Liver (tissue), 9 donors: ENCODE results near the gene ELL2. TPM values are rescaled to one million over a fixed set of nuclear protein-coding genes. Genes with fewer than 3 reads are reported as not detected.

Experiments
- DNase-seq: peaks from one replicate; pipeline ENCODE4 v3.0.0-alpha.2; 2017; ENCODE audit warnings: low spot score
- H3K27ac ChIP-seq, 2 donors: one replicate each; pipeline ENCODE4 v1.7.0; 2013; ENCODE audit warnings: inconsistent platforms in 2 of 2, low read length in 2 of 2, control low read depth in 1 of 2, low read depth in 1 of 2, mild to moderate bottlenecking in 1 of 2
- H3K27me3 ChIP-seq, 4 donors: one replicate each; pipeline versions ENCODE4 v1.6.1 to v1.7.0; 2013; ENCODE audit warnings: low read length in 3 of 4, inconsistent platforms in 1 of 4, mild to moderate bottlenecking in 1 of 4, moderate library complexity in 1 of 4; ENCODE audit not compliant: control insufficient read depth in 4 of 4, insufficient read depth in 4 of 4
- H3K36me3 ChIP-seq, 4 donors: one replicate each; pipeline versions ENCODE4 v1.6.1 to v1.7.0; 2013; ENCODE audit warnings: low read length in 3 of 4, mild to moderate bottlenecking in 3 of 4, low read depth in 1 of 4, moderate library complexity in 1 of 4; ENCODE audit not compliant: control insufficient read depth in 4 of 4, insufficient read depth in 3 of 4
- H3K4me1 ChIP-seq, 4 donors: one replicate each; pipeline versions ENCODE4 v1.6.1 to v1.7.0; 2013; ENCODE audit warnings: low read length in 3 of 4, mild to moderate bottlenecking in 3 of 4, moderate library complexity in 1 of 4; ENCODE audit not compliant: control insufficient read depth in 4 of 4, insufficient read depth in 4 of 4
- H3K4me3 ChIP-seq, 3 donors: one replicate each; pipeline versions ENCODE4 v1.6.1 to v1.7.0; 2013; ENCODE audit warnings: low read length in 3 of 3, control low read depth in 1 of 3, low read depth in 1 of 3, mild to moderate bottlenecking in 1 of 3
- H3K9ac ChIP-seq, 2 donors: one replicate each; pipeline ENCODE4 v1.7.0; 2013; ENCODE audit warnings: low read length in 2 of 2, mild to moderate bottlenecking in 2 of 2, moderate library complexity in 2 of 2, control low read depth in 1 of 2, low read depth in 1 of 2
- H3K9me3 ChIP-seq, 4 donors: one replicate each; pipeline versions ENCODE4 v1.6.1 to v1.7.0; 2013; ENCODE audit warnings: low read length in 3 of 4; ENCODE audit not compliant: control insufficient read depth in 4 of 4
- ATF3 ChIP-seq: IDR thresholded peaks from 2 replicates; pipeline ENCODE4 v1.6.1; 2016; ENCODE audit warnings: antibody characterized with exemption
- CTCF ChIP-seq: fragments of 150-350 bp; IDR thresholded peaks from 2 replicates; pipeline ENCODE4 v1.5.1; 2017; ENCODE audit warnings: improper control_type of control experiment, low read depth, low read length; ENCODE audit not compliant: missing input control
- EGR1 ChIP-seq, 2 donors: IDR thresholded peaks; 2 replicates each; pipeline ENCODE4 v1.6.1; 2016 to 2018; ENCODE audit warnings: antibody characterized with exemption in 2 of 2, low read depth in 2 of 2
- FOXA2 ChIP-seq: IDR thresholded peaks from 2 replicates; pipeline ENCODE4 v1.6.1; 2016; ENCODE audit warnings: antibody characterized with exemption
- GABPA ChIP-seq, 2 donors: IDR thresholded peaks in 1 of 2; conservative IDR thresholded peaks in 1 of 2; 2 replicates each; pipeline ENCODE4 v1.6.1; 2016; ENCODE audit warnings: antibody characterized with exemption in 2 of 2, mild to moderate bottlenecking in 1 of 2, moderate library complexity in 1 of 2
- HNF4A ChIP-seq, 2 donors: conservative IDR thresholded peaks; 2 replicates each; pipeline ENCODE4 v1.6.1; 2016; ENCODE audit warnings: antibody characterized with exemption in 2 of 2, mild to moderate bottlenecking in 2 of 2
- HNF4G ChIP-seq: IDR thresholded peaks from 2 replicates; pipeline ENCODE4 v1.6.1; 2016; ENCODE audit warnings: antibody characterized with exemption
- JUND ChIP-seq, 2 donors: IDR thresholded peaks; 2 replicates each; pipeline ENCODE4 v1.6.1; 2016; ENCODE audit warnings: antibody characterized with exemption in 2 of 2
- MAX ChIP-seq: IDR thresholded peaks from 2 replicates; pipeline ENCODE4 v1.6.1; 2016; ENCODE audit warnings: antibody characterized with exemption
- RAD21 ChIP-seq, 2 donors: IDR thresholded peaks; 2 replicates each; pipeline ENCODE4 v1.6.1; 2016; ENCODE audit warnings: antibody characterized with exemption in 2 of 2, mild to moderate bottlenecking in 2 of 2
- REST ChIP-seq: IDR thresholded peaks from 2 replicates; pipeline ENCODE4 v1.6.1; 2016; ENCODE audit warnings: antibody characterized with exemption, mild to moderate bottlenecking
- SP1 ChIP-seq: IDR thresholded peaks from 2 replicates; pipeline ENCODE4 v1.6.1; 2018; ENCODE audit warnings: antibody characterized with exemption, mild to moderate bottlenecking
- TAF1 ChIP-seq: conservative IDR thresholded peaks from 2 replicates; pipeline ENCODE4 v1.6.1; 2016; ENCODE audit warnings: antibody characterized with exemption, mild to moderate bottlenecking
- YY1 ChIP-seq: IDR thresholded peaks from 2 replicates; pipeline ENCODE4 v1.6.1; 2016; ENCODE audit warnings: antibody characterized with exemption, mild to moderate bottlenecking
- ZBTB33 ChIP-seq: IDR thresholded peaks from 2 replicates; pipeline ENCODE4 v1.6.1; 2016; ENCODE audit warnings: antibody characterized with exemption
- WGBS: extraction: QIAGEN DNeasy Blood & Tissue Kit; methylation state at CpG from one replicate; pipeline ENCODE4 v1.1.7; 2013; 5-methylcytosine and 5-hydroxymethylcytosine counted together
- polyA plus RNA-seq, 2 donors: library from polyadenylated mRNA; stranded (reverse) in 1 of 2; unstranded in 1 of 2; fragments of 200-250 nt in 1 of 2; fragments of >200 nt in 1 of 2; fragmentation: Nextera tagmentation in 1 of 2; extraction: Ambion mirVana in 1 of 2; gene quantifications; one replicate each; pipeline versions ENCODE4 v1.2.1 to v1.2.3, GENCODE V29; 2013 to 2015
- total RNA-seq, 2 donors: library from RNA; depleted of rRNA; stranded (reverse); fragments of >200 nt; gene quantifications; one replicate each; pipeline ENCODE4 v1.2.3, GENCODE V29; 2014
- donor health status: healthy.
- donor health status: healthy.
- donor health status: healthy.
- donor health status: healthy.
- donor health status: healthy.

Gene ELL2
- total and polyA plus RNA-seq, 4 donors = 21.0 to 64.5 (median 45.9) TPM

- TF ChIP-seq RAD21 (IDR thresholded peaks at IDR 0.05) (no peak), JUND (IDR thresholded peaks at IDR 0.05) (no peak), TAF1 (no peak)
- peaks cover 0 to 45% (median 15%) of the 10 kb centered on the region in 4 donors for H3K4me1 ChIP-seq
- 65% methylated on average over 7 of the region's 7 CpGs for WGBS
These were observed 105.1 kb downstream of the ELL2 start for GRCh38 chr5:95856501-95856981.

GRCh38 chr5:95853490-95853889 is 108.2 kb downstream of the ELL2 start:
- no peak for DNase-seq
- H3K36me3 ChIP-seq = no peaks in the 10 kb centered on the region
- peaks cover 9 to 45% (median 25%) of the 10 kb centered on the region in 4 donors for H3K4me1 ChIP-seq
- 79% methylated on average over 3 of the region's 3 CpGs for WGBS
- peak overlapping the region; percentile 39 to 98 for H3K9ac ChIP-seq
- H3K27me3 ChIP-seq = no peaks in the 10 kb centered on the region
- no peaks in the 10 kb centered on the region for H3K9me3 ChIP-seq
- TF ChIP-seq HNF4A (conservative IDR thresholded peaks at IDR 0.05) (no peak), GABPA (IDR thresholded peaks at IDR 0.05 in 1 of 2, conservative IDR thresholded peaks at IDR 0.05 in 1 of 2) (no peak), REST (no peak), RAD21 (IDR thresholded peaks at IDR 0.05) (no peak), SP1 (no peak), MAX (no peak), YY1 (no peak), TAF1 (no peak), FOXA2 (no peak), EGR1 (IDR thresholded peaks at IDR 0.05; ENCODE audit: low read depth in 2 of 2) (no peak), CTCF (no peak)
- H3K27ac ChIP-seq = peak overlapping the region; percentile 65 to 80
- peak overlapping the region; percentile 19 to 74 (median 72) for H3K4me3 ChIP-seq

More at GRCh38 chr5:95856501-95856981, 105.1 kb downstream of the ELL2 start:
- no peaks in the 10 kb centered on the region for H3K36me3 ChIP-seq
- peak overlapping the region in 1 of 2 donors; percentile 56 for H3K9ac ChIP-seq
- no peaks in the 10 kb centered on the region for H3K27me3 ChIP-seq
- H3K9me3 ChIP-seq = no peaks in the 10 kb centered on the region
- H3K27ac ChIP-seq = peak overlapping the region; percentile 91 to 97
- peak overlapping the region in 1 of 3 donors; percentile 28 for H3K4me3 ChIP-seq
- DNase-seq = no peak

- Histone ChIP-seq H3K27me3 (no peaks in the 10 kb centered on the region), H3K4me1 (peaks cover 3 to 37% (median 20%) of the 10 kb centered on the region in 4 donors), H3K36me3 (no peaks in the 10 kb centered on the region), H3K9me3 (no peaks in the 10 kb centered on the region), H3K9ac (peak overlapping the region; percentile 28 to 98), H3K27ac (peak overlapping the region; percentile 65 to 80), H3K4me3 (peak overlapping the region; percentile 19 to 74 (median 72))
- 74% methylated on average over 5 of the region's 5 CpGs for WGBS
- DNase-seq = no peak
- TF ChIP-seq ZBTB33 (no peak), YY1 (no peak), SP1 (no peak), ATF3 (no peak), HNF4A (conservative IDR thresholded peaks at IDR 0.05) (no peak), REST (no peak), HNF4G (no peak)
These were observed 109.1 kb downstream of the ELL2 start for GRCh38 chr5:95852567-95852966.
